Ovary (tissue), 9 donors: Measurements from ENCODE around the gene PLCB1. TPM values are rescaled to one million over a fixed set of nuclear protein-coding genes. Genes with fewer than 3 reads are reported as not detected.

ENCODE experiments used
- DNase-seq, 5 donors: peaks; one replicate each; pipeline ENCODE4 v3.0.0-alpha.2; 2019 to 2020
- H3K27ac ChIP-seq, 2 donors: fragments of 200-600 bp; one replicate each; pipeline versions ENCODE4 v1.5.1 to v1.8.0; 2019 to 2022
- H3K27me3 ChIP-seq: fragments of 200-600 bp; one replicate; pipeline ENCODE4 v1.8.0; 2022
- H3K36me3 ChIP-seq: fragments of 200-600 bp; sonication (generic); one replicate; pipeline ENCODE4 v1.5.1; 2019
- H3K4me1 ChIP-seq: one replicate; pipeline ENCODE4 v1.8.1; 2013; ENCODE audit warnings: mild to moderate bottlenecking, moderate library complexity; ENCODE audit not compliant: insufficient read depth
- H3K4me3 ChIP-seq: fragments of 200-600 bp; sonication (generic); one replicate; pipeline ENCODE4 v1.5.1; 2017
- H3K9me3 ChIP-seq, 2 donors: fragments of 200-600 bp in 1 of 2; sonication (generic) in 1 of 2; one replicate each; pipeline versions ENCODE4 v1.5.1 to v1.8.1; 2013 to 2019; ENCODE audit warnings: mild to moderate bottlenecking in 1 of 2, moderate library complexity in 1 of 2
- CTCF ChIP-seq, 3 donors: fragments of 450-650 bp in 2 of 3; fragments of 200-600 bp in 1 of 3; IDR thresholded peaks; one replicate each; pipeline versions ENCODE4 v1.5.1 to v1.8.0; 2016 to 2022; ENCODE audit warnings: antibody characterized with exemption in 3 of 3, mild to moderate bottlenecking in 1 of 3
- EP300 ChIP-seq: sonication (generic); formaldehyde crosslinking; IDR thresholded peaks from one replicate; pipeline ENCODE4 v1.6.1; 2017; ENCODE audit warnings: antibody characterized with exemption
- POLR2A ChIP-seq: fragments of 450-650 bp; IDR thresholded peaks from one replicate; pipeline ENCODE4 v1.6.1; 2017; ENCODE audit warnings: antibody characterized with exemption, mild to moderate bottlenecking, moderate library complexity
- WGBS, 3 donors: extraction: QIAGEN DNeasy Blood & Tissue Kit in 1 of 3; methylation state at CpG; one replicate each; pipeline versions ENCODE4 v1.1.5 to v1.1.7; 2013 to 2017; 5-methylcytosine and 5-hydroxymethylcytosine counted together
- intact Hi-C, 4 donors: fragments of 100-400 bp; cut with DNase I; formaldehyde crosslinking; loops; one replicate each; pipeline versions ENCODE4 v1.11.0 to v1.15.1; 2022 to 2023
- polyA plus RNA-seq, 2 donors: library from polyadenylated mRNA; stranded (reverse); fragments of 200-250 nt in 1 of 2; fragments of 350-450 nt in 1 of 2; fragmentation: Illumina TruSeq in 1 of 2; extraction: RNeasy Lipid Tissue Mini Kit (QIAGEN cat#74804) in 1 of 2; gene quantifications; one replicate each; pipeline ENCODE4 v1.2.3, GENCODE V29; 2013 to 2014
- total RNA-seq, 7 donors: library from RNA; depleted of rRNA in 2 of 7; stranded (reverse); fragments of >200 nt in 2 of 7; fragmentation: NEBNext Ultra II Directional in 3 of 7; extraction: Animal tissue kit (Norgen Biotek cat#: 25700) in 3 of 7; gene quantifications; one replicate each; pipeline versions ENCODE4 v1.1.0 to v1.2.4, GENCODE V29; 2016 to 2023
- donor health status: DM: no; HTN: no; CAD: no; lungs with moderate emphysema.
- donor health status: DM: no; HTN: no; CAD: no.
- donor health status: Bipolar disorder and iron deficiency.
- donor health status: DM: yes; HTN: yes; CAD: no.
- donor health status: DM: no; HTN: no; CAD: no.
- donor health status: DM: yes; HTN: yes; CAD: no.

PLCB1 gene
- total and polyA plus RNA-seq, 9 donors, result 2.9 to 29.5 (median 9.0) TPM

GRCh38 chr20:8527998-8528723 lies 396.1 kb downstream of the PLCB1 start:
- 73 to 88% (median 74%) methylated on average over 4 of the region's 4 CpGs for WGBS, 3 donors
- TF ChIP-seq CTCF (IDR thresholded peaks at IDR 0.05) (no peak), EP300 (no peak), POLR2A (no peak)
- DNase-seq, result no peak
- intact Hi-C loops, result no loop called here
- no peaks in the 10 kb centered on the region for H3K9me3 ChIP-seq
- H3K27ac ChIP-seq, result no peak overlapping the region
- H3K4me3 ChIP-seq, result no peak overlapping the region
- no peaks in the 10 kb centered on the region for H3K36me3 ChIP-seq
- no peaks in the 10 kb centered on the region for H3K4me1 ChIP-seq
- no peaks in the 10 kb centered on the region for H3K27me3 ChIP-seq

GRCh38 chr20:8530022-8530421 lies 398.0 kb downstream of the PLCB1 start:
- Histone ChIP-seq H3K4me3 (no peak overlapping the region), H3K4me1 (no peaks in the 10 kb centered on the region), H3K9me3 (no peaks in the 10 kb centered on the region), H3K27ac (no peak overlapping the region), H3K36me3 (no peaks in the 10 kb centered on the region), H3K27me3 (no peaks in the 10 kb centered on the region)
- TF ChIP-seq EP300, result no peak
- no peak for TF ChIP-seq POLR2A
- TF ChIP-seq CTCF (IDR thresholded peaks at IDR 0.05), result no peak
- intact Hi-C loops, result no loop called here
- no peak for DNase-seq
- WGBS, 3 donors, result 83 to 91% (median 85%) methylated on average over 1 of the region's 1 CpG

- WGBS, 3 donors, result 81 to 97% (median 97%) methylated on average over 3 of the region's 3 CpGs
- H3K27ac ChIP-seq, result no peak overlapping the region
- intact Hi-C loops, result no loop called here
- H3K36me3 ChIP-seq, result no peaks in the 10 kb centered on the region
- no peaks in the 10 kb centered on the region for H3K9me3 ChIP-seq
- no peak for DNase-seq
- no peaks in the 10 kb centered on the region for H3K4me1 ChIP-seq
- H3K27me3 ChIP-seq, result no peaks in the 10 kb centered on the region
- TF ChIP-seq CTCF (IDR thresholded peaks at IDR 0.05) (no peak), EP300 (no peak), POLR2A (no peak)
- H3K4me3 ChIP-seq, result no peak overlapping the region
These were observed 400.1 kb downstream of the PLCB1 start for GRCh38 chr20:8532169-8532568.

GRCh38 chr20:8534368-8535160 lies 402.5 kb downstream of the PLCB1 start:
- Histone ChIP-seq H3K9me3 (no peaks in the 10 kb centered on the region), H3K4me1 (no peaks in the 10 kb centered on the region), H3K36me3 (no peaks in the 10 kb centered on the region), H3K27ac (no peak overlapping the region), H3K27me3 (no peaks in the 10 kb centered on the region), H3K4me3 (no peak overlapping the region)
- no peak for DNase-seq
- no peak for TF ChIP-seq EP300
- no peak for TF ChIP-seq POLR2A
- TF ChIP-seq CTCF (IDR thresholded peaks at IDR 0.05), result no peak
- 66 to 72% (median 71%) methylated on average over 5 of the region's 5 CpGs for WGBS, 3 donors
- intact Hi-C loops, result no loop called here
